A673 (cell line): Measurements from ENCODE around the gene ZNG1F. TPM values are rescaled to one million over a fixed set of nuclear protein-coding genes. Genes with fewer than 3 reads are reported as not detected.
"Not testable (repeated sequence)": the region's sequence is repeated elsewhere in the genome, so short reads cannot be mapped to it uniquely, and the experiment has no call there.

Experiments
- BruUV-seq: library from RNA; stranded (reverse); fragments of 400-500 nt; replicated peaks from 2 replicates; lab custom pipeline; 2021; lab: Mats Ljungman, UMichigan
- CTCF ChIA-PET: fragments of 300-600 bp; sonication (Branson Sonifier 250); formaldehyde crosslinking; loops from one replicate; lab custom pipeline; 2022; ENCODE audit warnings: antibody characterized with exemption; lab: Charles Lee
- POLR2A ChIA-PET: fragments of 300-600 bp; sonication (Branson Sonifier 250); formaldehyde crosslinking; loops from one replicate; lab custom pipeline; 2022; ENCODE audit warnings: antibody characterized with exemption; ENCODE audit not compliant: low non-redundant PET; lab: Charles Lee
- DNase-seq: peaks from one replicate; pipeline ENCODE4 v3.0.0-alpha.2; 2015; ENCODE audit warnings: low spot score
- H3K27ac ChIP-seq: fragments of 200-600 bp; sonication (generic); 2 replicates; pipeline ENCODE4 v1.5.1; 2016; ENCODE audit warnings: mixed run types, low read depth, mild to moderate bottlenecking, mixed read lengths, antibody characterized with exemption, low read length; ENCODE audit not compliant: poor library complexity, severe bottlenecking
- H3K27me3 ChIP-seq: fragments of 200-600 bp; sonication (generic); replicated peaks from 2 replicates; pipeline ENCODE4 v1.6.1; 2017; ENCODE audit warnings: mixed run types, low read depth, mild to moderate bottlenecking, mixed read lengths, antibody characterized with exemption, low read length; ENCODE audit not compliant: insufficient read depth, poor library complexity
- H3K36me3 ChIP-seq: fragments of 200-600 bp; sonication (generic); 2 replicates; pipeline ENCODE4 v1.6.1; 2016; ENCODE audit warnings: mixed run types, mild to moderate bottlenecking, mixed read lengths, antibody characterized with exemption, low read length; ENCODE audit not compliant: insufficient read depth, poor library complexity, severe bottlenecking
- H3K4me1 ChIP-seq: fragments of 200-600 bp; sonication (generic); 2 replicates; pipeline ENCODE4 v1.6.1; 2017; ENCODE audit warnings: mixed run types, mild to moderate bottlenecking, mixed read lengths, antibody characterized with exemption, low read length; ENCODE audit not compliant: insufficient read depth, poor library complexity, severe bottlenecking
- H3K4me3 ChIP-seq: fragments of 200-600 bp; sonication (generic); 2 replicates; pipeline ENCODE4 v1.5.1; 2016; ENCODE audit warnings: low read depth, mixed run types, mild to moderate bottlenecking, mixed read lengths, low read length; ENCODE audit not compliant: poor library complexity, severe bottlenecking
- H3K9me3 ChIP-seq: fragments of 200-600 bp; sonication (generic); 2 replicates; pipeline ENCODE4 v1.6.1; 2016; ENCODE audit warnings: mixed run types, low read depth, mild to moderate bottlenecking, mixed read lengths, antibody characterized with exemption, low read length; ENCODE audit not compliant: poor library complexity, severe bottlenecking
- intact Hi-C: fragments of 100-400 bp; cut with micrococcal nuclease; formaldehyde crosslinking; loops from one replicate; pipeline ENCODE4 v1.10.0; 2022; ENCODE audit not compliant: unreplicated experiment
- total RNA-seq: library from RNA; stranded (reverse); gene quantifications from 2 replicates; pipeline ENCODE4 v1.2.3, GENCODE V29; 2021

ZNG1F gene
- total RNA-seq, 1 experiment from 2014 or later: 8.0 TPM

- intact Hi-C loops, H3K27me3 ChIP-seq, H3K9me3 ChIP-seq: not testable (repeated sequence)
These were observed 68.4 kb downstream of the ZNG1F start for GRCh38 chr9:41120696-41121095.

GRCh38 chr9:41119719-41120118 is 69.4 kb downstream of the ZNG1F start:
- H3K9me3 ChIP-seq, intact Hi-C loops, H3K27me3 ChIP-seq, H3K36me3 ChIP-seq, POLR2A ChIA-PET, H3K4me1 ChIP-seq, H3K27ac ChIP-seq, H3K4me3 ChIP-seq, CTCF ChIA-PET, DNase-seq, BruUV-seq: not testable (repeated sequence)

More at GRCh38 chr9:41120696-41121095, 68.4 kb downstream of the ZNG1F start:
- H3K36me3 ChIP-seq, CTCF ChIA-PET, H3K4me1 ChIP-seq, POLR2A ChIA-PET, H3K4me3 ChIP-seq, H3K27ac ChIP-seq, BruUV-seq, DNase-seq: not testable (repeated sequence)

GRCh38 chr9:41119311-41119710 is 69.8 kb downstream of the ZNG1F start:
- H3K4me3 ChIP-seq, H3K27me3 ChIP-seq, DNase-seq, H3K9me3 ChIP-seq, CTCF ChIA-PET, H3K36me3 ChIP-seq, H3K4me1 ChIP-seq, BruUV-seq, H3K27ac ChIP-seq, intact Hi-C loops, POLR2A ChIA-PET: not testable (repeated sequence)

DNA sequence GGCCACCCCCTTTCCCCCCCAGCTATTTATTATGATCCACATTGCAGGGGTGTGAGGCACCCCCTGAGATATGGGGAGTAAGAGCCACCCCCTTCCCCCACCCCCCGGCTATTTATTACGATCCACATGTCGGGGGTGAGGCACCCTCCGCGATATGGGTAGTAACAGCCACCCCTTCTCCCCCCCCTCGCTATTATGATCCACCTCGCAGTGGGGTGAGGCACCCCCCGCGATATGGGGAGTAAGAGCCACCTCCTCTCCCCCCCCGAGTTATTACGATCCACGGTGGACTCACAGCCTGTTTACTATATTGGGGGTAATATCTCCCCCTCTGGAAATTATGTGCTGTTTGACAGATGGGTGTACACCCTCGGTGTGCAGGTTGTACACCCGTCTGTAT is 75.8 kb downstream of the ZNG1F start:
- H3K27ac ChIP-seq, DNase-seq, H3K9me3 ChIP-seq, intact Hi-C loops, H3K27me3 ChIP-seq, BruUV-seq, CTCF ChIA-PET, H3K4me3 ChIP-seq, H3K36me3 ChIP-seq, H3K4me1 ChIP-seq, POLR2A ChIA-PET: not testable (repeated sequence)

GRCh38 chr9:41111414-41111813 is 77.7 kb downstream of the ZNG1F start:
- POLR2A ChIA-PET, H3K27me3 ChIP-seq, DNase-seq, intact Hi-C loops, BruUV-seq, H3K4me1 ChIP-seq, H3K4me3 ChIP-seq, H3K36me3 ChIP-seq, H3K27ac ChIP-seq, CTCF ChIA-PET, H3K9me3 ChIP-seq: not testable (repeated sequence)

DNA sequence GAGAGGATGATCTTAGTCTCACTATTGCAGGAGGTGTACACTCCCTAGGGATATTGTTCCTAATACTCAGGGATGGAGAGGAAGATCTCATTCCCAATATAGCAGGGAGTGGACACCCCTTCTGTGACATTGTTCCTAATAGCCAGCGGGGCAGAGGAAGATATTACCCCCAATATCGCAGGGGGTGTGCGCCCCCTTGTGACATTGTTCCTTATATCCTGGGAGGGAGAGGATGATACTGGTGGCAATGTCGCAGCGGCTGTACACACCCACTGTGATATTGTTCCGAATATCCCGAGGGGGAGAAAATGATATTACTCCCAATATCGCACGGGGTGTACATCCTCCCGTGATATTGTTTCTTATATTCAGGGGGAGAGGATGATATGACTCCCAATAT is 78.2 kb downstream of the ZNG1F start:
- H3K4me1 ChIP-seq, H3K27ac ChIP-seq, POLR2A ChIA-PET, H3K9me3 ChIP-seq, intact Hi-C loops, H3K27me3 ChIP-seq, CTCF ChIA-PET, BruUV-seq, H3K4me3 ChIP-seq, H3K36me3 ChIP-seq: not testable (repeated sequence)
- peak; percentile 3 for DNase-seq

DNA sequence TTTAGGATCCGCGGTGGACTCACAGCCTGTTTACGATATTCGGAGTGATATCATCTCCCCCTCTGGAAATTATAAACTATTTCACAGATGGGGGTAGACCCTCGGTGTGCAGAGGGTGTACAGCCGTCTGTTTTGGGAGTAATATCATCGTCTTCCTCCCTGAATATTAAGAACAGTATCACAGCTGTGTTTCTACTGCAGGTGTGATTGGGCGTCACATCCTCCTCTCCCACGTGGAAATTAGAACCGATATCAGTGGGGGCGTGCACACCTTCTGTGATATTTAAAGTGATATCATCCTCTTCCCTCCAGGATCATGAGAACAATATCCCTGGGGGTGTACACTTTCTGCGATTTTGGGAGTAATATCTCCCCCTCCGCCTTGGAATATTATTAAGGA is 79.9 kb downstream of the ZNG1F start:
- H3K27me3 ChIP-seq, DNase-seq, POLR2A ChIA-PET, BruUV-seq, H3K9me3 ChIP-seq, CTCF ChIA-PET, H3K4me3 ChIP-seq, H3K27ac ChIP-seq, H3K4me1 ChIP-seq, H3K36me3 ChIP-seq, intact Hi-C loops: not testable (repeated sequence)

DNA sequence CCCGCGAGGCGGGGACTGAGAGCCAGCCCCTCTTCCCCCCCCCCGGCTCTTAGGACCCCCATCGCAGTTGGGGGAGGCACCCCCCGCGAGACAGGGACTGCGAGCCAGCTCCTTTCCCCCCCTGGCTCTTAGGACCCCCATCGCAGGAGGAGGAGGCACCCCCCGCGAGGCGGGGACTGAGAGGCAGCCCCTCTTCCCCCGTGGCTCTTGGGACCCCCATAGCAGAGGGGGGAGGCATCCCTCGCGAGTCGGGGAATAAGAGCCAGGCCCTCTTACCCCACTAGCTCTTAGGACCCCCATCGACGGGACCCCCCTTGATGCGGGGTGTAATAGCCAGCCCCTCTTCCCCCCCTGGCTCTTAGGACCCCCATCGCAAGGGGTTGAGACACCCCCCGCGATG is 80.3 kb downstream of the ZNG1F start:
- H3K4me1 ChIP-seq, H3K9me3 ChIP-seq, intact Hi-C loops, CTCF ChIA-PET, H3K36me3 ChIP-seq, BruUV-seq, DNase-seq, H3K4me3 ChIP-seq, POLR2A ChIA-PET, H3K27me3 ChIP-seq, H3K27ac ChIP-seq: not testable (repeated sequence)
